Smooth muscle cell (in vitro differentiated cells): ENCODE data around the gene ZC3H6. TPM values are rescaled to one million over a fixed set of nuclear protein-coding genes. Genes with fewer than 3 reads are reported as not detected.

Experiments
- DNase-seq: peaks from one replicate; lab custom pipeline; 2025; ENCODE audit not compliant: unreplicated experiment; lab: John Stamatoyannopoulos, UW
- H2AFZ ChIP-seq: fragments of 200-600 bp; sonication (generic); 2 replicates; pipeline ENCODE4 v1.6.0; 2016; ENCODE audit warnings: antibody characterized with exemption, low read depth, mild to moderate bottlenecking
- H3F3A ChIP-seq: fragments of 200-600 bp; sonication (generic); 2 replicates; pipeline ENCODE4 v1.6.0; 2017; ENCODE audit warnings: antibody characterized with exemption, low read depth
- H3K27ac ChIP-seq: fragments of 200-600 bp; sonication (generic); 2 replicates; pipeline ENCODE4 v1.5.1; 2016; ENCODE audit warnings: low read depth, mild to moderate bottlenecking
- H3K27me3 ChIP-seq: fragments of 200-600 bp; sonication (generic); 2 replicates; pipeline ENCODE4 v1.6.1; 2016; ENCODE audit warnings: low read depth, mild to moderate bottlenecking
- H3K36me3 ChIP-seq: fragments of 200-600 bp; sonication (generic); 2 replicates; pipeline ENCODE4 v1.5.1; 2016; ENCODE audit warnings: low read depth
- H3K4me1 ChIP-seq: fragments of 200-600 bp; sonication (generic); 2 replicates; pipeline ENCODE4 v1.5.1; 2016; ENCODE audit warnings: low read depth
- H3K4me2 ChIP-seq: fragments of 200-600 bp; sonication (generic); 2 replicates; pipeline ENCODE4 v1.6.0; 2016; ENCODE audit warnings: mild to moderate bottlenecking
- H3K4me3 ChIP-seq: fragments of 200-600 bp; sonication (generic); 2 replicates; pipeline ENCODE4 v1.5.1; 2016; ENCODE audit warnings: mild to moderate bottlenecking
- H3K79me2 ChIP-seq: fragments of 200-600 bp; sonication (generic); 2 replicates; pipeline ENCODE4 v1.6.0; 2016; ENCODE audit warnings: low read depth, mild to moderate bottlenecking
- H3K9ac ChIP-seq: fragments of 200-600 bp; sonication (generic); 2 replicates; pipeline ENCODE4 v1.6.0; 2016; ENCODE audit warnings: low read depth
- H3K9me3 ChIP-seq: fragments of 200-600 bp; sonication (generic); replicated peaks from 2 replicates; pipeline ENCODE4 v1.5.1; 2016; ENCODE audit warnings: low read depth
- H4K20me1 ChIP-seq: fragments of 200-600 bp; sonication (generic); 2 replicates; pipeline ENCODE4 v1.6.0; 2016; ENCODE audit warnings: low read depth
- CTCF ChIP-seq: fragments of 200-600 bp; sonication (generic); IDR thresholded peaks from 2 replicates; pipeline ENCODE4 v1.5.1; 2017; ENCODE audit warnings: borderline replicate concordance, mild to moderate bottlenecking, antibody characterized with exemption; ENCODE audit not compliant: insufficient read depth, poor library complexity, severe bottlenecking
- WGBS: methylation state at CpG from one replicate; pipeline ENCODE4 v1.1.7; 2016; ENCODE audit warnings: low lambda C conversion rate; 5-methylcytosine and 5-hydroxymethylcytosine counted together
- polyA plus RNA-seq: library from polyadenylated mRNA; unstranded; fragments of >200 nt; fragmentation: Nextera tagmentation; extraction: Ambion mirVana; gene quantifications from 2 replicates; pipeline ENCODE4 v1.2.1, GENCODE V29; 2016
- total RNA-seq: library from RNA; depleted of rRNA; stranded (reverse); fragments of >200 nt; gene quantifications from 2 replicates; pipeline ENCODE4 v1.2.3, GENCODE V29; 2014

Gene ZC3H6
- total and polyA plus RNA-seq, 2 experiments from 2014 or later, result 1.9 to 8.4 TPM

- TF ChIP-seq CTCF, result no peak
- H4K20me1 ChIP-seq, result no peaks in the 10 kb centered on the region
- WGBS, result under 1% methylated on average over 64 of the region's 68 CpGs
These were observed 20.7 kb upstream of the ZC3H6 start, which contains the start of gene ZC3H8 for GRCh38 chr2:112254466-112255240. Gene ZC3H8, minus strand, starts transcription at chr2:112255042. Its CDS starts 61 bp downstream, at chr2:112254981.

DNA sequence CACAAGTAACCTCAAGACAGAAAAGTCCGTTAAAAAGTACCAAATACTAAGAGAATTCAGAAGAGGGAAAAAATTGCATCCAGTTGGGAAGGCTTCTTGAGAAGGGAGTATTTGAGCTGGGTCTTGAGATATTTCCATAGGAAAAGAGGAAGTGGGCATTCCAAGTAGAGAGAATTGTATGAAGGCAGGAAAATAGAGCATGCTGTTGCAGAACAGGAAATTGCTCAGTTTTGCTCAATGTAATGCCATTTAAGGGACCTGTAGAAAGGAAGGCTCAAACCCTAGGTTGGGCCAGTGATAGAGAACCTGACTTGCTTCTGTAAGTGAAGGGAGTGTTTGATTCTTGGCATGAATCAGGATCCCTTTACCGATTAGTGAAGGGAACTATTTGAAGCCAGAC, 19.5 kb upstream of the ZC3H6 start:
- H3F3A ChIP-seq, result no peaks in the 10 kb centered on the region
- no peak overlapping the region for H3K9ac ChIP-seq
- H3K27ac ChIP-seq, result no peak overlapping the region
- DNase-seq, result no peak
- H3K4me3 ChIP-seq, result no peak overlapping the region
- H4K20me1 ChIP-seq, result no peaks in the 10 kb centered on the region
- peaks cover 17% of the 10 kb centered on the region for H3K79me2 ChIP-seq
- no peak overlapping the region for H3K4me2 ChIP-seq
- H3K4me1 ChIP-seq, result peaks cover 9% of the 10 kb centered on the region
- no peak for TF ChIP-seq CTCF
- no peaks in the 10 kb centered on the region for H3K9me3 ChIP-seq
- no peaks in the 10 kb centered on the region for H3K27me3 ChIP-seq
- 90% methylated on average over 2 of the region's 2 CpGs for whole genome bisulfite sequencing
- no peaks in the 10 kb centered on the region for H3K36me3 ChIP-seq
- no peak overlapping the region for H2AFZ ChIP-seq

More at GRCh38 chr2:112254466-112255240, 20.7 kb upstream of the ZC3H6 start, which contains the start of gene ZC3H8:
- H3F3A ChIP-seq, result no peaks in the 10 kb centered on the region
- H3K4me3 ChIP-seq, result peak within 1 kb of the TSS; percentile 90
- H3K79me2 ChIP-seq, result peaks cover 22% of the 10 kb centered on the region
- no peaks in the 10 kb centered on the region for H3K27me3 ChIP-seq
- H3K9me3 ChIP-seq, result no peaks in the 10 kb centered on the region
- H3K9ac ChIP-seq, result peak within 1 kb of the TSS; percentile 83
- peak within 1 kb of the TSS; percentile 95 for H3K4me2 ChIP-seq
- no peaks in the 10 kb centered on the region for H3K36me3 ChIP-seq
- H3K4me1 ChIP-seq, result peaks cover 9% of the 10 kb centered on the region
- peak within 1 kb of the TSS; percentile 99 for H2AFZ ChIP-seq
- peak; percentile 68 for DNase-seq
- peak within 1 kb of the TSS; percentile 66 for H3K27ac ChIP-seq

DNA sequence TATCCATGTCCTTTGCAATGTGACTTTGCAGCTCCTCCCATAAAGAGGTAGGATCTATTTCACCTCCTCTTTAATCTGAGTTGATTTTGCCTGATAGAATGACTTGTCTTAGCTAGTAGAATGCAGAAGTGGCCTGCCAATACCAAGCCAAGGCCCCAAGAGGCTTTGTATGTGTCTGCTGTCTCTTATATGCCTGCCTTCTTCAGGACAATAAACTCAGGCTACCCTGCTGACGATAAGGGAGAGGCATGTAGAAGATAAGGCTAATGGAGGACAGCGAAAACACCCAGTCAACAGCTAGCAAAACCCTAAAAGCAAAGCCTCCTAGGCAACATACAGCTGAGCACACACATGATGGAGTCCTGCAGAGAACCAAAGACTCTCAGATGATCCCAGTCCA, 18.7 kb upstream of the ZC3H6 start:
- no peak for TF ChIP-seq CTCF
- Histone ChIP-seq H3K4me3 (no peak overlapping the region), H3K4me2 (no peak overlapping the region), H3K79me2 (peaks cover 15% of the 10 kb centered on the region), H3K27me3 (no peaks in the 10 kb centered on the region), H3K36me3 (no peaks in the 10 kb centered on the region), H3K4me1 (peaks cover 9% of the 10 kb centered on the region), H3F3A (no peaks in the 10 kb centered on the region), H4K20me1 (no peaks in the 10 kb centered on the region), H3K9me3 (no peaks in the 10 kb centered on the region), H3K27ac (no peak overlapping the region), H2AFZ (peak overlapping the region; percentile 73), H3K9ac (no peak overlapping the region)
- no peak for DNase-seq
- 36% methylated on average over 2 of the region's 2 CpGs for WGBS
